Lower leg skin (tissue), 4 donors: ENCODE measurements around the gene DLG5. TPM values are rescaled to one million over a fixed set of nuclear protein-coding genes. Genes with fewer than 3 reads are reported as not detected.

Experiments
- DNase-seq, 2 donors: peaks; one replicate each; pipeline ENCODE4 v3.0.0-alpha.2; 2019; ENCODE audit warnings: low spot score in 2 of 2
- H3K4me3 ChIP-seq: fragments of 200-600 bp; sonication (generic); 2 replicates; pipeline ENCODE4 v1.5.1; 2017; ENCODE audit warnings: mild to moderate bottlenecking, low read depth; ENCODE audit not compliant: poor library complexity, severe bottlenecking
- POLR2A ChIP-seq, 2 donors: fragments of 450-650 bp; IDR thresholded peaks; one replicate each; pipeline ENCODE4 v1.6.1; 2016 to 2017; ENCODE audit warnings: antibody characterized with exemption in 2 of 2, mild to moderate bottlenecking in 1 of 2, moderate library complexity in 1 of 2
- WGBS, 2 donors: methylation state at CpG; one replicate each; pipeline ENCODE4 v1.1.5; 2018; 5-methylcytosine and 5-hydroxymethylcytosine counted together
- intact Hi-C: fragments of 100-400 bp; cut with DNase I; formaldehyde crosslinking; loops from one replicate; pipeline ENCODE4 v1.15.0; 2023; ENCODE audit warnings: low total_unique reads
- total RNA-seq, 4 donors: library from RNA; depleted of rRNA; stranded (reverse); fragments of >200 nt; gene quantifications; one replicate each; pipeline ENCODE4 v1.1.0, GENCODE V29; 2016
- TF ChIP-seq, protein P1 (sequence below), 3 donors: fragments of 450-650 bp; IDR thresholded peaks; one replicate each; pipeline ENCODE4 v1.5.1; 2016; ENCODE audit warnings: antibody characterized with exemption in 3 of 3, mild to moderate bottlenecking in 3 of 3, moderate library complexity in 2 of 3

Gene DLG5
- total RNA-seq, 4 donors from 2014 or later = 91.9 to 165 (median 103) TPM

DNA sequence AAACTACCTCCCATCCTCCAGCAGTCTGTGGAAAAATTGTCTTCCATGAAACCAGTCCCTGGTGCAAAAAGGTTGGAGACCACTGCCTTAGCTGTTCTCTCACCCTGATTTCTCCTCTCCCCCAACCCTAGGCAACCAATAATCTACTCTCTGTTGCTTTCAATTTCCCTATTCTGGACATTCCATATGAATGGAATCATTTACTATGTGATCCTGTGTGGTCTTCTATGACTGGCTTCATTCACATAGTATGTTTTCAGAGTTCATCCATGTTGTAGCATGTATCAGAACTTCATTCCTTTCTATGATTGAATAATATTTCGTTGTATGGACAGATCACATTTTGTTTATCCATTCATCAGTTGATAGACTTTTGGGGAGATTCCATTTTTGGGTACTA lies 38.3 kb upstream of the DLG5 start:
- no peak for DNase-seq
- TF ChIP-seq, protein P1, sequence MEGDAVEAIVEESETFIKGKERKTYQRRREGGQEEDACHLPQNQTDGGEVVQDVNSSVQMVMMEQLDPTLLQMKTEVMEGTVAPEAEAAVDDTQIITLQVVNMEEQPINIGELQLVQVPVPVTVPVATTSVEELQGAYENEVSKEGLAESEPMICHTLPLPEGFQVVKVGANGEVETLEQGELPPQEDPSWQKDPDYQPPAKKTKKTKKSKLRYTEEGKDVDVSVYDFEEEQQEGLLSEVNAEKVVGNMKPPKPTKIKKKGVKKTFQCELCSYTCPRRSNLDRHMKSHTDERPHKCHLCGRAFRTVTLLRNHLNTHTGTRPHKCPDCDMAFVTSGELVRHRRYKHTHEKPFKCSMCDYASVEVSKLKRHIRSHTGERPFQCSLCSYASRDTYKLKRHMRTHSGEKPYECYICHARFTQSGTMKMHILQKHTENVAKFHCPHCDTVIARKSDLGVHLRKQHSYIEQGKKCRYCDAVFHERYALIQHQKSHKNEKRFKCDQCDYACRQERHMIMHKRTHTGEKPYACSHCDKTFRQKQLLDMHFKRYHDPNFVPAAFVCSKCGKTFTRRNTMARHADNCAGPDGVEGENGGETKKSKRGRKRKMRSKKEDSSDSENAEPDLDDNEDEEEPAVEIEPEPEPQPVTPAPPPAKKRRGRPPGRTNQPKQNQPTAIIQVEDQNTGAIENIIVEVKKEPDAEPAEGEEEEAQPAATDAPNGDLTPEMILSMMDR (IDR thresholded peaks at IDR 0.05) = no peak
- no peak for TF ChIP-seq POLR2A (IDR thresholded peaks at IDR 0.05)
- 81 to 87% methylated on average over 1 of the region's 1 CpG for WGBS, 2 donors
- intact Hi-C loops = loop anchor here (10.0 kb wide), 1 partner anchor 120 kb away; no protein-coding TSS in a partner anchor
- no peak overlapping the region for H3K4me3 ChIP-seq

DNA sequence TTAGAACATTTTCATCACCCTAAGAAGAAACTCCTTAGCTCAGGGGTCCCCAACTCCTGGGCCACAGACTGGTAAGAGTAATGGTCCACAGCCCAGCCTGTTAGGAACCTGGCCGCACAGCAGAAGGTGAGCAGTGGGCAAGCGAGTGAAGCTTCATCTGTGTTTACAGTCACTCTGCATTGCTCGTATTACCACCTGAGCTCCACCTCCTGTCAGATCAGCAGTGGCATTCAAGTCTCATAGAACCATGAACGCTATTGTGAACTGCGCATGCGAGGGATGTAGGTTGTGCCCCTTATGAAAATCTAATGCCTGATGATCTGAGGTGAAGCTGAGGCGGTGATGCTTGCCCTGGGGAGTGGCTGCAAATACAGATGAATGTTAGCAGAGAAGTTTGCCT lies 37.3 kb upstream of the DLG5 start:
- no peak overlapping the region for H3K4me3 ChIP-seq
- TF ChIP-seq, protein P1 (IDR thresholded peaks at IDR 0.05) = no peak
- no peak for TF ChIP-seq POLR2A (IDR thresholded peaks at IDR 0.05)
- WGBS, 2 donors = 98% methylated on average over 7 of the region's 7 CpGs
- intact Hi-C loops = loop anchor here (10.0 kb wide), 1 partner anchor 119 kb away; no protein-coding TSS in a partner anchor
- no peak for DNase-seq

DNA sequence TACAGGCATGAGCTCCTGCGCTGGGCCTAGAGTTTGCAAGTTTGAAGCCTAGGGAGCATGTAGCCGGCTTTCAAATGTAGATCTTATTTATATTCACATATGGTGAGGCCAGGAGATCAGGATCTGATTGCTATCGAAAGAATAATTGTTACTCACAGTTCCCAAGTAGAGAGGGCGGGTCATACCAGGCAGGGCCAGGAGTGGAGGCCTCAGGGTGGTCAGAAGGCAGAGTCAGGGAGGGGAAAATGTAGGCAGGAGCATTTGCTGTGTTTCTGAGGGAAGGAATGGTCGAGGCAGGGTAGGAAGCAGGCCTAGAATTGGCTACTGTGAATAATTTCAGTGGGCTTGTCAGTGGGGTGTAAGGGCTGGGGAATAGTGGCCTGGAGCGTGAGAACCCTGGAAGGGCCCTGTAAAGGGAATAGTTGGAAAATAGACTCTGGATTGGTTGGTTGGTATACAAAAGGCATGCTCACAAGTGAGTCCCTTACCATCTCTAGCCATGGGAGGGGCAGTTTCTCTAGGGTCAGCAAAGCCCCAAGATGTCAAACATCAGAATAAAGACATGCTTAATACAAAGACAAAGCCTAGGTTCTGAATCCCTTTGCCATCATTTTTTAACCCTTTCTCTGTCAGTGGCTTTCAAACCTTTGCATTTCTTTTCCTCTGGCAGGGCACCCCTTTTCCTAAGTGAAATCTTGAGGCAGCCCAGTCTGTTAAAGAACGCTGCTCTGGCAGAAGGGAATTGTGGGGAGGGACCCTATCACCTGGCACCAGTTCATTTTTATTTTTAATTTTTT lies 36.0 kb upstream of the DLG5 start:
- DNase-seq = no peak
- TF ChIP-seq, protein P1 (IDR thresholded peaks at IDR 0.05) = no peak
- no peak for TF ChIP-seq POLR2A (IDR thresholded peaks at IDR 0.05)
- intact Hi-C loops = loop anchor here (10.0 kb wide), 1 partner anchor 118 kb away; no protein-coding TSS in a partner anchor
- H3K4me3 ChIP-seq = no peak overlapping the region
- 76 to 82% methylated on average over 7 of the region's 7 CpGs for WGBS, 2 donors

DNA sequence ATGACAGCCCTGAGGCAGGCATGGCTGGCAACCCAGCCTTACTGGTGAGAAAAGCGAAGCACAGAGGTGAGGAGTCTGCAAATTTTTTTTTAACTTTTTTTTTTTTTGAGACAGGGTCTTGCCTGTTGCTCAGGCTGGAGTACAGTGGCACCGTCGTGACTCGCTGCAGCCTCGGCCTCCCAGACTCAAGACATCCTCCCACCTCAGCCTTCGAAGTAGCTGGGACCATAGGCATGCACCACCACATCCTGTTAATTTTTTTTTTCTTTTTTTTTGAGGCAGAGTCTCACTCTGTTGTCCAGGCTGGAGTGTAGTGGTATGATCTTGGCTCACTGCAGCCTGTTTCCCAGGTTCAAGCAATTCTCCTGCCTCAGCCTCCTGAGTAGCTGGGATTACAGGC lies 35.1 kb upstream of the DLG5 start:
- DNase-seq = no peak
- TF ChIP-seq, protein P1 (IDR thresholded peaks at IDR 0.05) = no peak
- no peak for TF ChIP-seq POLR2A (IDR thresholded peaks at IDR 0.05)
- intact Hi-C loops = loop anchor here (10.0 kb wide), 1 partner anchor 117 kb away; no protein-coding TSS in a partner anchor
- H3K4me3 ChIP-seq = no peak overlapping the region
- 92% methylated on average over 6 of the region's 6 CpGs for WGBS, 2 donors

DNA sequence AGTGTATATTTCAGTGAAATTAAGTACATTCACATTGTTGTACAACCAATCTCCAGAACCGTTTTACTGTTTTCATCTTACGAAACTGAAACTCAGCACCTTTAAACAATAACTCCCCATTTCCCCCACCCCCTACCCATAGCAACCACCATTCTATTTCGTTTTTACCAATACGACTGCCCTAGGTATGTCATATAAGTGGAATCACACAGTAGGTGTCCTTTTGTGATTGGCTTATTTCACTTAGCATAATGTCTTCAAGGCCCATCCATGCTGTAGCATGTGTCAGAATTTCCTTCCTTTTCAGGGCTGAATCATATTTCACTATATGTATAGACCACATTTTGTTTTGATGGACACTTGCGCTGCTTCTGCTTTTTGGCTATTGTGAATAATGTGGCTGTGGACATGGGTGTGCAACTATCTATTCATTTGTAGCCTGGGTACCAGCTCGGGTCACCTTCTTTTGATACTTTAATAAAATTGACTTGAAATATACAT lies 34.3 kb upstream of the DLG5 start:
- H3K4me3 ChIP-seq = no peak overlapping the region
- intact Hi-C loops = loop anchor here (10.0 kb wide), 1 partner anchor 116 kb away; no protein-coding TSS in a partner anchor
- no peak for DNase-seq
- WGBS, 2 donors = 78 to 90% methylated on average over 6 of the region's 6 CpGs
- TF ChIP-seq, protein P1 (IDR thresholded peaks at IDR 0.05) = no peak
- TF ChIP-seq POLR2A (IDR thresholded peaks at IDR 0.05) = no peak
